Hepatocyte (in vitro differentiated cells): ENCODE measurements around the gene C14orf119. TPM values are rescaled to one million over a fixed set of nuclear protein-coding genes. Genes with fewer than 3 reads are reported as not detected.
A peak's percentile ranks its signal among the peaks of the same experiment; 100 is the strongest.

Experiments used
- DNase-seq: peaks from one replicate; pipeline ENCODE4 v3.0.0-alpha.2; 2016; ENCODE audit warnings: low spot score
- H2AFZ ChIP-seq: fragments of 200-600 bp; sonication (generic); 2 replicates; pipeline ENCODE4 v1.6.0; 2016; ENCODE audit warnings: antibody characterized with exemption, mild to moderate bottlenecking
- H3K27ac ChIP-seq: fragments of 200-600 bp; sonication (generic); 2 replicates; pipeline ENCODE4 v1.5.1; 2016; ENCODE audit warnings: mild to moderate bottlenecking
- H3K27me3 ChIP-seq: fragments of 200-600 bp; sonication (generic); 2 replicates; pipeline ENCODE4 v1.6.1; 2016
- H3K36me3 ChIP-seq: fragments of 200-600 bp; sonication (generic); replicated peaks from 2 replicates; pipeline ENCODE4 v1.5.1; 2016; ENCODE audit warnings: low read depth; ENCODE audit not compliant: insufficient read depth
- H3K4me1 ChIP-seq: fragments of 200-600 bp; sonication (generic); 2 replicates; pipeline ENCODE4 v1.5.1; 2016; ENCODE audit warnings: mild to moderate bottlenecking, moderate library complexity; ENCODE audit not compliant: insufficient read depth
- H3K4me2 ChIP-seq: fragments of 200-600 bp; sonication (generic); 2 replicates; pipeline ENCODE4 v1.6.0; 2016
- H3K4me3 ChIP-seq: fragments of 200-600 bp; sonication (generic); 2 replicates; pipeline ENCODE4 v1.5.1; 2016; ENCODE audit warnings: mild to moderate bottlenecking
- H3K79me2 ChIP-seq: fragments of 200-600 bp; sonication (generic); 2 replicates; pipeline ENCODE4 v1.6.0; 2017; ENCODE audit warnings: mild to moderate bottlenecking
- H3K9me2 ChIP-seq: fragments of 200-600 bp; sonication (generic); replicated peaks from 2 replicates; pipeline ENCODE4 v1.6.0; 2017; ENCODE audit warnings: mild to moderate bottlenecking; ENCODE audit not compliant: insufficient read depth
- H3K9me3 ChIP-seq: fragments of 200-600 bp; sonication (generic); 2 replicates; pipeline ENCODE4 v1.5.1; 2016; ENCODE audit warnings: low read depth, mild to moderate bottlenecking
- H4K20me1 ChIP-seq: fragments of 200-600 bp; sonication (generic); 2 replicates; pipeline ENCODE4 v1.6.0; 2016; ENCODE audit warnings: mild to moderate bottlenecking; ENCODE audit not compliant: insufficient read depth, poor library complexity, severe bottlenecking
- EZH2 ChIP-seq: fragments of 200-600 bp; sonication (generic); IDR thresholded peaks from 2 replicates; pipeline ENCODE4 v1.6.1; 2016; ENCODE audit warnings: antibody characterized with exemption, mild to moderate bottlenecking, borderline replicate concordance
- EZH2phosphoT487 ChIP-seq: fragments of 200-600 bp; sonication (generic); IDR thresholded peaks from one replicate; pipeline ENCODE4 v1.6.1; 2018; ENCODE audit warnings: antibody characterized with exemption, mild to moderate bottlenecking, low read depth, moderate library complexity; ENCODE audit not compliant: unreplicated experiment, severe bottlenecking
- WGBS: methylation state at CpG from one replicate; pipeline ENCODE4 v1.1.6; 2016; ENCODE audit warnings: low lambda C conversion rate; ENCODE audit errors: missing lambda C conversion rate; 5-methylcytosine and 5-hydroxymethylcytosine counted together
- polyA plus RNA-seq: library from polyadenylated mRNA; unstranded; fragments of >200 nt; fragmentation: Nextera tagmentation; extraction: Ambion mirVana; gene quantifications from 2 replicates; pipeline ENCODE4 v1.2.1, GENCODE V29; 2016
- total RNA-seq: library from RNA; depleted of rRNA; stranded (reverse); fragments of >200 nt; gene quantifications from 2 replicates; pipeline ENCODE4 v1.2.3, GENCODE V29; 2014
- TF ChIP-seq, protein P1 (sequence below): fragments of 200-600 bp; sonication (generic); IDR thresholded peaks from 2 replicates; pipeline ENCODE4 v1.5.1; 2016; ENCODE audit warnings: antibody characterized with exemption, mild to moderate bottlenecking; ENCODE audit not compliant: poor library complexity

C14orf119 gene
- total and polyA plus RNA-seq, 2 experiments from 2014 or later, result 47.7 to 146 TPM

DNA sequence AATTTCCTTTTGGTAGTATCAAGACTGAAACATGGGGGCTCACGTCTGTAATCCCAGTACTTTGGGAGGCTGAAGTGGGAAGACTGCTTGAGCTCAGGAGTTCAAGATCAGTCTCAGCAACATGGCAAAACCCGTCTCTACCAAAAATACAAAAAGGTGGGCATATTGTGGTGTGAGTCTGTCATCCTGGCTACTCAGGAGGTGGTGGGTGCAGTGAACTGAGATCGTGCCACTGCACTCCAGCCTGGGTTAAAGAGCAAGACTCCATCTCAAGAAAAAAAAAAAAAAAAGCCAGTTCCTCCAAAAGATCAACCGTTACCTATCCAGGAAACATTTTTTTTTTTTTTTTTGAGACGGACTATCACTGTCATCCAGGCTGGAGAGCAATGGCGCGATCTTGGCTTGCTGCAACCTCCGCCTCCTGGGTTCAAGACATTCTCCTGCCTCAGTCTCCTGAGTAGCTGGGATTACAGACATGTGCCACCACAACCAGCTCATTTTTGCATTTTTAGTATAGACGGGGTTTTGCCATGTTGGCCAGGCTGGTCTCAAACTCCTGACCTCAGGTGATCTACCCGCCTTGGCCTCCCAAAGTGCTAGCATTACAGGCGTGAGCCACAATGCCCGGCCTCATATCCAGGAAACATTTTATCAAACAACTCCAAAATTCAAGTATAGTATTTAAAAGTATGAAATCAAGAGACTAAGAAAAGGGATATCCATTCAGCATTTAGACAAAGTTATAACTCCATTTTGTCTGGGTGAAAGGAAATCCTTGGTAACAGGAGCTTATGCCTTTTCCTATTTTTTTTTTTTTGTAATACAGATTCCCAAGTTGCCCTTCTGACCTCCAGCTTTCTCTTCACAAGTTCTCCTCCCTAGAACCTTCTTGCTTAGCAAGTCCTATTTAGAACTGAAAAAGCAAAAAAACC, 3.7 kb upstream of the C14orf119 start:
- no peak overlapping the region for H2AFZ ChIP-seq
- peaks cover 81% of the 10 kb centered on the region for H3K79me2 ChIP-seq
- no peak overlapping the region for H3K4me3 ChIP-seq

DNA sequence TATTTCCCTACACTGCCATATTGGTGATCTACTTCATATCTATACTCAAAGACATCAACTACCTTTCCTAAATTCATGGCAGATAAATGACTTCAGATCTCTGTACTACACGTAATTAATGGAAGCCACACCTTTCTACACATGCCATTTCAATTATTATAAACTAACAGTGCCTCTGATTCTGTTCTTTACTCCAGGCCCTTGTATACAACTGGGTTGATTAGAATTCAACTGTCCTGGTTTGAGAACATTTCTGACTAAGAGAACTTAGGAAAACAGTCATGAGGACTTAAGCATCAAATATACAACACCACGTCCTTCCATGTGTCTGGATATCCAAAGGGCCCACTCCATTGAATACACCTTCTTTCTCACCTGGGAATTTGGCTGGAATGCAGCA, 2.2 kb upstream of the C14orf119 start:
- no peak for DNase-seq
- Histone ChIP-seq H3K36me3 (peaks cover 7% of the 10 kb centered on the region), H3K9me3 (no peaks in the 10 kb centered on the region), H3K27me3 (no peaks in the 10 kb centered on the region), H2AFZ (no peak overlapping the region), H3K4me3 (no peak overlapping the region), H3K27ac (no peak overlapping the region), H4K20me1 (peaks cover 31% of the 10 kb centered on the region), H3K9me2 (no peaks in the 10 kb centered on the region), H3K4me2 (peak overlapping the region; percentile 92), H3K79me2 (peaks cover 83% of the 10 kb centered on the region), H3K4me1 (peaks cover 18% of the 10 kb centered on the region)
- 66% methylated on average over 2 of the region's 2 CpGs for WGBS
- TF ChIP-seq, protein P1, sequence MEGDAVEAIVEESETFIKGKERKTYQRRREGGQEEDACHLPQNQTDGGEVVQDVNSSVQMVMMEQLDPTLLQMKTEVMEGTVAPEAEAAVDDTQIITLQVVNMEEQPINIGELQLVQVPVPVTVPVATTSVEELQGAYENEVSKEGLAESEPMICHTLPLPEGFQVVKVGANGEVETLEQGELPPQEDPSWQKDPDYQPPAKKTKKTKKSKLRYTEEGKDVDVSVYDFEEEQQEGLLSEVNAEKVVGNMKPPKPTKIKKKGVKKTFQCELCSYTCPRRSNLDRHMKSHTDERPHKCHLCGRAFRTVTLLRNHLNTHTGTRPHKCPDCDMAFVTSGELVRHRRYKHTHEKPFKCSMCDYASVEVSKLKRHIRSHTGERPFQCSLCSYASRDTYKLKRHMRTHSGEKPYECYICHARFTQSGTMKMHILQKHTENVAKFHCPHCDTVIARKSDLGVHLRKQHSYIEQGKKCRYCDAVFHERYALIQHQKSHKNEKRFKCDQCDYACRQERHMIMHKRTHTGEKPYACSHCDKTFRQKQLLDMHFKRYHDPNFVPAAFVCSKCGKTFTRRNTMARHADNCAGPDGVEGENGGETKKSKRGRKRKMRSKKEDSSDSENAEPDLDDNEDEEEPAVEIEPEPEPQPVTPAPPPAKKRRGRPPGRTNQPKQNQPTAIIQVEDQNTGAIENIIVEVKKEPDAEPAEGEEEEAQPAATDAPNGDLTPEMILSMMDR, result no peak
- TF ChIP-seq EZH2 (no peak), EZH2phosphoT487 (no peak)

More for the DNA sequence above, 3.7 kb upstream of the C14orf119 start:
- no peak overlapping the region for H3K4me2 ChIP-seq
- H3K27me3 ChIP-seq, result no peaks in the 10 kb centered on the region
- H3K27ac ChIP-seq, result no peak overlapping the region
- no peaks in the 10 kb centered on the region for H3K9me2 ChIP-seq
- TF ChIP-seq EZH2, result no peak
- TF ChIP-seq, protein P1, result no peak
- TF ChIP-seq EZH2phosphoT487, result no peak
- DNase-seq, result no peak
- 96% methylated on average over 11 of the region's 12 CpGs for WGBS
- peaks cover 7% of the 10 kb centered on the region for H3K36me3 ChIP-seq
- H4K20me1 ChIP-seq, result peaks cover 26% of the 10 kb centered on the region
- no peaks in the 10 kb centered on the region for H3K9me3 ChIP-seq
- H3K4me1 ChIP-seq, result peaks cover 8% of the 10 kb centered on the region

DNA sequence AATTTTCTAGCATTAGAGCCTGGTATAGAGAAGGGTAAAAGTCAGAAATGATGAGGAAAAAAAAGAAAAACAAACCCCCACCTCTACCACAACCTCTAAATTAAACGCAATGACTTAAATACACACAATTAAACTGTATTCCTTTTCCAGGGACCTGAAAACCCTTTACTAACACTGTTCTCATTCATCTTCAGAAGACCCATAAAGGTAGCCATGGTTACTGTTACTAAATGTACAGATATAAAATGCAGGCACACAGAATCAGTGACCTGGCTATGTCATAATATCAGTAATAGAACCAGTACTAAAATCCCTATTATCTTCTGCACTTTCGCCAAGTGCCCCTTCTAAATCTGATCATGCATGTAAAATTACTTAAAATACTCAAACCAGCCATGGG, 1.8 kb upstream of the C14orf119 start:
- Histone ChIP-seq H3K27ac (no peak overlapping the region), H3K4me3 (peak overlapping the region; percentile 32)

More for the DNA sequence above, 1.8 kb upstream of the C14orf119 start:
- Histone ChIP-seq H3K27me3 (no peaks in the 10 kb centered on the region), H4K20me1 (peaks cover 31% of the 10 kb centered on the region), H2AFZ (no peak overlapping the region), H3K9me2 (no peaks in the 10 kb centered on the region), H3K79me2 (peaks cover 84% of the 10 kb centered on the region), H3K4me1 (peaks cover 18% of the 10 kb centered on the region), H3K9me3 (no peaks in the 10 kb centered on the region), H3K4me2 (peak overlapping the region; percentile 92), H3K36me3 (peaks cover 7% of the 10 kb centered on the region)
- DNase-seq, result no peak
- TF ChIP-seq EZH2phosphoT487 (no peak), EZH2 (no peak)
- TF ChIP-seq, protein P1, result no peak
- WGBS, result 96% methylated on average over 2 of the region's 2 CpGs
